Measurements from ENCODE around the gene ASTL.

GRCh38 chr2:96090196-96090926 lies 47.9 kb downstream of the ASTL start:
- TF ChIP-seq POLR2A (IDR thresholded peaks at IDR 0.05), result no peak
- no peak for TF ChIP-seq CTCF (IDR thresholded peaks at IDR 0.05 in 4 of 5, conservative IDR thresholded peaks at IDR 0.05 in 1 of 5)

Data from gastrocnemius medialis (tissue), 4 donors.